ENCODE measurements around the gene SYMPK. TPM values are rescaled to one million over a fixed set of nuclear protein-coding genes. Genes with fewer than 3 reads are reported as not detected.

The SYMPK gene
- total RNA-seq, 2 experiments from 2014 or later = 97.3 to 98.3 TPM

DNA sequence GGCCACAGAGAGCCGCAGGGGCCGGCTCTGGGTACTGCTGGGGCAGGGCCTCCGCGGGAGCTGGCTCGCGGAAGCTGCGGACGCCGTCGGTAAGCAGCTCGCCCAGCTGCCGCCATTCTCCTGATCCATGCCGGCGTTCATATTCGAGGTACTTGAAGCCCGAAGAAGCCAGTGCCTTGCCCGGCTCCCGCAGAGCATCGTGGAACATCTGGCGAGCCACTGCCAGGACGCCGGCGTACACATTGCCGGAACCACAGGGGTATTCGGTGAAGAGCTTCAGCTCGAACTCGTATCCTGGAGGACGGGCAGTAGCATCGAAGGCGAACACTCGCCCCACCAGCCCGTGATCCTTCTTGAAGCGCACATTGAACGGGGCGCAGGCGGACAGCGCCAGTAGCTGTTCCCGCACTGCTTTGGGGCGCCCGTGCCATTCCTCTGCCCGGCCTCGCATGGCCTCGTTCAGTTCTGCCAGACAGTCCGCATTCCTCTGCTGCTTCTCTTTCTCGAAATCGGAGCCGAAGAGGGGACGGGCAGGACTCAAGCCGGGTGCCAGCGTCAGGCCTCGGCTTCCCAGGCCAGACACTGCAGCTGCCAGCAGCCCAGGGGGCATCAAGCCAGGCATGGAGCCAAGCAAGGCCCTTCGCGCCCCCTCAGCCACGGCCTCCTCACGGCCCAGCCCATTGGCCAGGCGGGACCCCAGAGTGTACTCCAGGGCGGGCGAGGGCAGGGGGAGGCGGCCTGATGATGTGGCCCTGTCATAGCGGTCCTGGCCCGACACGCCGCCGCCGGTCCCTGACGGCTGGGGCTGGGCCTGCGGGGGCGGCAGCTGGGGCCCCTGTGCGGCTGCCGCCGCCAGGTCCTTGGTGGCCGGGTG, 22.0 kb upstream of the SYMPK start:
- Mint-ChIP-seq H3K27ac (no peak overlapping the region), H3K4me1 (ENCODE audit: low read depth) (peaks cover 35% of the 10 kb centered on the region), H3K27me3 (ENCODE audit: low read depth) (peaks cover 4% of the 10 kb centered on the region), H3K4me3 (peak overlapping the region; percentile 62), H3K36me3 (ENCODE audit: low read depth) (no peaks in the 10 kb centered on the region), H3K9me3 (ENCODE audit: insufficient read depth) (no peaks in the 10 kb centered on the region)
- DNase-seq = no peak
- ChIA-PET POLR2A (no interaction called here), CTCF (interaction anchor here (0.8 to 3.8 kb wide), 6 partner anchors 17 to 193 kb away, joined by 3 to 29 read pairs (median 11); partner anchors contain the start of genes FOXA3, MYPOP, QPCTL and SIX5)
- ATAC-seq = no peak

DNA sequence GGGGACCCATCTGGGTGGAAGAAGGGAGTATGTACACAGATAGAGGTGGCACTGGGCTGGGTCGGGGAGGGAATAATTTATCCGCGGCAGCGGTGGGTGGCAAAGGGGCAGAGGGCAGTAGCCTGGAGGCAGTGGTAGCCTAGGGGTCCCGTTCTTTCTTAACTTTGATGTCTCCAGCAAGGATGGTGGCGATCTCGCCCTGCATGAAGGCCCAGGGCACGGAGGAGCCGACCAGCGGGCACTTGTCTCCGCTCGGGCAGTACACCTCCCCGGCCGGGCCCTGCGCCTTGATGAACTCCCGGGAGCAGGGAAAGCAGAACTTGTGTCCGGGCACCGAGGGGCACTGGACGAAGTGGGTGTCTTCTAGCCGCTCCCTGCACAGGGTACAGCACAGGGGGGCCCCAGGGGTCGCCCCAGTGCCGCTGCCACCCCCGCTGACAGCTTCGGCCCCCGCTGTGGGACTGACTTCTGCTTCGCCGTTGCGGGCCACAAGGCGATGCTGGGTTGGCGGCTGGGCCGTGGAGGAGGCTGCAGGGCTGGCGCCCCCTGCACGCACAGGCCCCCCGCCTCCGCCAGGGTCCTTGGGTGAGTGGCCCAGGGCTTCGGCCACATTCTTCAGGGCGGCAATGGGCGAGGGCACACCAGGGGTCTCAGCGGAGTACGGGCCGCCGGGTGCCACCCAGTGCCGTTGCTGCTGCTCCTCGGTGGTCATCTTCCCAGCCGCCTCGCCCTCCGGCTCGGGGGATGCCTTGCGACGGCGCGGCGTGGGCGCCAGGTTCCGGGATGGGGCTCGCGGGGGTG, 21.1 kb upstream of the SYMPK start:
- no peaks in the 10 kb centered on the region for H3K36me3 Mint-ChIP-seq (ENCODE audit: low read depth)
- ATAC-seq = no peak
- peaks cover 35% of the 10 kb centered on the region for H3K4me1 Mint-ChIP-seq (ENCODE audit: low read depth)
- peak overlapping the region; percentile 3 for H3K4me3 Mint-ChIP-seq
- H3K27me3 Mint-ChIP-seq (ENCODE audit: low read depth) = peaks cover 5% of the 10 kb centered on the region
- no peaks in the 10 kb centered on the region for H3K9me3 Mint-ChIP-seq (ENCODE audit: insufficient read depth)
- no peak for DNase-seq
- ChIA-PET CTCF (interaction anchor here (0.6 to 3.8 kb wide), 8 partner anchors 18 to 129 kb away, joined by 3 to 29 read pairs (median 7); partner anchors contain the start of genes FOXA3, MYPOP and SYMPK), POLR2A (no interaction called here)
- no peak overlapping the region for H3K27ac Mint-ChIP-seq

DNA sequence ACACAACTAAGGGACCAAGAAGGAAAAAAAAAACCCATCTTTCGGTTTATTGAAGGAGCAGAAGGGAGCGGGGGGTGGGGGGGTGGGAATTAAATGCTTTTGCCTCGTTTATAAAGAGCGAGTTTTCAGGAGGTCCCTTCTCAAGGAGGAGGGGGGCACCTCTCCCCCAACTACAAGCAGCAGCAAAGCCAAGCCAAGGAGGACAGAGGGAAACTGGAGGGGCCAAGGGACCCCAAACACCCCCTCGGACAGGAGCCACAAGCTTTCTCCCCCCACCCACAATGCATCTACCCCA, 20.6 kb upstream of the SYMPK start:
- Mint-ChIP-seq H3K27ac (no peak overlapping the region), H3K9me3 (ENCODE audit: insufficient read depth) (no peaks in the 10 kb centered on the region), H3K4me3 (peak overlapping the region; percentile 42), H3K4me1 (ENCODE audit: low read depth) (peaks cover 35% of the 10 kb centered on the region), H3K36me3 (ENCODE audit: low read depth) (no peaks in the 10 kb centered on the region), H3K27me3 (ENCODE audit: low read depth) (peaks cover 7% of the 10 kb centered on the region)
- no peak for DNase-seq
- CTCF ChIA-PET = interaction anchor here (0.6 to 2.7 kb wide), 6 partner anchors 8 to 128 kb away, joined by 3 to 16 read pairs (median 4); partner anchors contain the start of genes MYPOP and SYMPK
- POLR2A ChIA-PET = no interaction called here
- ATAC-seq = no peak

DNA sequence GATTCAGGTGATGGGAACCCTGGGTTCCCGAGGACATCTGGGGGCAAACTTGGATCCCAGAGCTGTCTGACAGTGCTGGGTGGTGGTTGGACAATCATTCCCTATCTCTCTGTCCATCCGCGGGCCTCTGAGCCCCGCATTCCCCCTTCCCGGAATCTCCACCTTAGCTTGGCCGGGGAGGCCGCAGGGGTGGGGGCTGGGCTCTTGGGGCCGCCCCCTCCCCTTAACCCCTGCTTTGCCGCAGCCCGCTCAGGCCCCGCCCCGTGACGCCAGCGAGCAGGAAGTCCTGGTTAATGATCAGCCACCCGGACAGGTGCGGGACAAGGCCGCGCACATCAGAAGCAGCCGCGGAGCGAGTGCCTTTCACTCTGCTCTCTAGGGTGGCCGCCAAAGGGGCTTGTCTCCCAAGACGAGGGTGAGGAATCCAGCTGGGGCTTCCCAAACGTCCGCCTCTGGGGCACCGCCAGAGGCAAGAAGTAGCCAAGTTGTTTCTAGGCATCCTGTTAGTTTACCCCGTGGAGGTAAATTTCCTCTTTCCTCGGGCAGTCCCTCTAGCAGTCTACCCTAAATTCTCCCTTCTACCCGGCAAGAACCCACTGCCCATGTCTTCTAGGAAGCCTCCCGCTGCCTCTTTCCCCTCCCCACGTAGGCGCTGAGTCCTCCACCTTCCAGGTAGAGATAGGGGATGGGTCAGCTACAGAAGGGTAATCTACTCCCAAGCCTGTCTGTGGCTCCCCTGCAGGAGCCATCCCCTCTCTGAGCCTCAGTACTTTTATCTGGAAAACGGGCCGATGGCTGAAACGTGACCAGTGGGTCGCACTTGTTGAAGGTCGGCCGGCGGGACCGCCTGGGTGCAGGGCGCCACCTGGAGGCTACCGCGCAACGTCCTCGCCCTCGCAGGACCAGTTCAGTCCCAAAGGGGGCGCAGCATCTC, 20.0 kb upstream of the SYMPK start:
- DNase-seq (peak; percentile 90), ATAC-seq (no peak)
- Mint-ChIP-seq H3K9me3 (ENCODE audit: insufficient read depth) (no peaks in the 10 kb centered on the region), H3K4me3 (peak overlapping the region; percentile 42), H3K4me1 (ENCODE audit: low read depth) (peaks cover 35% of the 10 kb centered on the region), H3K27me3 (ENCODE audit: low read depth) (peaks cover 9% of the 10 kb centered on the region), H3K36me3 (ENCODE audit: low read depth) (no peaks in the 10 kb centered on the region), H3K27ac (peak overlapping the region; percentile 22)
- CTCF ChIA-PET = interaction anchor here (0.7 to 2.7 kb wide), 12 partner anchors 9 to 382 kb away, joined by 3 to 29 read pairs (median 4); partner anchors contain the start of genes FOXA3, MYPOP, SIX5 and SYMPK
- POLR2A ChIA-PET = interaction anchor here (0.6 kb wide), 1 partner anchor 906 kb away, joined by 3 read pairs; the partner anchor contains the start of gene SLC1A5

DNA sequence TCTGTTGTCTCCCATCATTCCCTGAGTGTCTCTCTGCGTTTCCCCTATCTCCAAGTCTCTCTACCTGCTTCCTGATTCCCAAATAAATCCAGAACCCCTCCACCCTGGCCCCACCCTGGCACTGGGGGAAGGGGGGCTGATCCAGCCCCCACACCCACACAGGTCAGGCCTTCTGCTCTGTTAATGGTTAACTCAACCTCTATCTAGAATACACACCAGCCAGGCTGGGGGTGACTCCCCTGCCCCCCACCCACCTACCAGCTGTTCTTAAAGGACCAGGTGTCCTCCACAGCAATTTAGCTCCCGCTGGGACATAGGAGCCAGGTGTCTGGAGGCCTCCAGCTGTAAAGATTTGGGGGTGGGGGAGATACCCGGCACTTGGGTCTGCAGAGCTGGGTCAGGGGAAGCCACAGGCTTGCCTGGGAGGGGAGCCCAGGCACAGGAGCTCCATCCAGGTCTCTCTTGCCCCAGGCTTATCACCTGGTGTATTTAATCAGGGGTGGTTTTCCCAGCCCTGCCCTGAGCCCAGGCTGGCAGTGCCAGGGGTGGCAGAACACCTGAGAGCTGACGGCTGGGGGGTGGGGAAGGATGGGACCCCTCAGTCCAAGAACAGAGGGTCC, 19.1 kb upstream of the SYMPK start:
- DNase-seq = no peak
- ChIA-PET CTCF (interaction anchor here (0.7 to 2.7 kb wide), 11 partner anchors 9 to 383 kb away, joined by 3 to 29 read pairs (median 4); partner anchors contain the start of genes FOXA3, MYPOP, SIX5 and SYMPK), POLR2A (interaction anchor here (0.6 kb wide), 1 partner anchor 907 kb away, joined by 3 read pairs; the partner anchor contains the start of gene SLC1A5)
- H3K4me3 Mint-ChIP-seq = no peak overlapping the region
- no peaks in the 10 kb centered on the region for H3K9me3 Mint-ChIP-seq (ENCODE audit: insufficient read depth)
- H3K36me3 Mint-ChIP-seq (ENCODE audit: low read depth) = no peaks in the 10 kb centered on the region
- no peak for ATAC-seq
- no peak overlapping the region for H3K27ac Mint-ChIP-seq
- H3K27me3 Mint-ChIP-seq (ENCODE audit: low read depth) = peaks cover 15% of the 10 kb centered on the region
- H3K4me1 Mint-ChIP-seq (ENCODE audit: low read depth) = peaks cover 37% of the 10 kb centered on the region

DNA sequence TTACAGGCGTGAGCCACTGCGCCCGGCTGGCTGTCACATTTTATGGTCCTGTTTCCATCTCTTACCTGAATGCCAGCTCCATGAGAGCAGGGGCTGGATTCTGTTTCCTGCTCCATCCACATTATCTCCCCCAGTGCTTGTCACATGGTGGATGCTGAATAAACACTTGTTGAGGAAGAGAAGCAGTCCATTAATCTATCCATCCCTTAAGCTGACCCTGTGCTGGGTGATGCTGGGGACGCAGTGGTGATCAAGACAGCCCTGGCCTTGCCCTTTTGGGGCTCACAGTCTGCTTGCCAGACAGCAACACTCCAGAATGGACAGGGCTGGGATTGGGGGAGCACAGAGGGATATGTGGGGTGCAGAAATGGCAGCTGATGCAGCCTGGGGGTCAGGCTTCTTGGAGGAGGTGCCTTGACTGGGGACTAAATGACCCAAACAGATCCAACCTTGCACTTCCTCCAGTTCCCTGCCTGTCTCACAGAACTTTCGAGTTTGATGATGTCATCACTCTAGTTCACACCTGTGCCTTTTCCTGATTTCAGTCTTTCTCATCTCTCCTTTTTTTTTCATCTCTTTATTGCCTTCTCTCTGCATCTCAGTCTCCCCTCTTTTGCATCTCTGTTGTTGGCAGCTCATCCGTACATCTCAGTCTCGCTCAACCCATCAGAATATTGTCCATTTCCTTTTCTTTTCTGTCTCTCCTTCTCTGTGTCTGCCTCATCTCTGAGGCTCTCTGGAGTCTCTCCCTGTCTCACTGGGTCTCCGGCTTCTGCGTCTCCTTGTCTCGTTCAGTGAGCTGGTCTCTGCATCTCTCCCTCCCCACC, 18.3 kb upstream of the SYMPK start:
- no peaks in the 10 kb centered on the region for H3K9me3 Mint-ChIP-seq (ENCODE audit: insufficient read depth)
- H3K27me3 Mint-ChIP-seq (ENCODE audit: low read depth) = peaks cover 17% of the 10 kb centered on the region
- POLR2A ChIA-PET = no interaction called here
- no peak overlapping the region for H3K4me3 Mint-ChIP-seq
- H3K4me1 Mint-ChIP-seq (ENCODE audit: low read depth) = peaks cover 36% of the 10 kb centered on the region
- CTCF ChIA-PET = interaction anchor here (1.0 to 3.0 kb wide), 11 partner anchors 15 to 146 kb away, joined by 3 to 29 read pairs (median 8); partner anchors contain the start of genes FOXA3, SIX5 and SYMPK
- DNase-seq = no peak
- no peak for ATAC-seq
- no peaks in the 10 kb centered on the region for H3K36me3 Mint-ChIP-seq (ENCODE audit: low read depth)
- no peak overlapping the region for H3K27ac Mint-ChIP-seq

DNA sequence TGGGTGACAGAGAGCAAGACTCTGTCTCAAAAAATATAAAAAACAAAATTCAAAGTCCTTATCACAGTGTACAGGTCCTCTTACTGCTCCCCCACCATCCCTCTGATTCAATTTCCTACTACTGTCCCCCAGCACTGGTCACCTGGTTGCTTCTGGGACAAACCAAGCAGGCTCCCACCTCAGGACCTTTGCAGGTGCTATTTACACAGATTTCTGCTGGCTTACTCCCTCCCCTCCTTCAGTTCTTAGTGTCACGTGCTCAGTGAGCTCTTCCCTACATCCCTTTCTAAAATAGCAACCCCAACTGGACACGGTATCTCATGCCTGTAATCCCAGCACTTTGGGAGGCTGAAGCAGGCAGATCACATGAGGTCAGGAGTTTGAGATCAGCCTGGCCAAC, 17.0 kb upstream of the SYMPK start:
- CTCF ChIA-PET = interaction anchor here (0.6 to 3.0 kb wide), 5 partner anchors 14 to 110 kb away, joined by 3 to 13 read pairs (median 8); partner anchors contain the start of genes FOXA3, RSPH6A, SIX5 and SYMPK
- H3K4me1 Mint-ChIP-seq (ENCODE audit: low read depth) = peaks cover 35% of the 10 kb centered on the region
- no peak overlapping the region for H3K27ac Mint-ChIP-seq
- H3K4me3 Mint-ChIP-seq = no peak overlapping the region
- no peak for DNase-seq
- no peaks in the 10 kb centered on the region for H3K9me3 Mint-ChIP-seq (ENCODE audit: insufficient read depth)
- POLR2A ChIA-PET = no interaction called here
- no peak for ATAC-seq
- no peaks in the 10 kb centered on the region for H3K36me3 Mint-ChIP-seq (ENCODE audit: low read depth)
- H3K27me3 Mint-ChIP-seq (ENCODE audit: low read depth) = peaks cover 27% of the 10 kb centered on the region

DNA sequence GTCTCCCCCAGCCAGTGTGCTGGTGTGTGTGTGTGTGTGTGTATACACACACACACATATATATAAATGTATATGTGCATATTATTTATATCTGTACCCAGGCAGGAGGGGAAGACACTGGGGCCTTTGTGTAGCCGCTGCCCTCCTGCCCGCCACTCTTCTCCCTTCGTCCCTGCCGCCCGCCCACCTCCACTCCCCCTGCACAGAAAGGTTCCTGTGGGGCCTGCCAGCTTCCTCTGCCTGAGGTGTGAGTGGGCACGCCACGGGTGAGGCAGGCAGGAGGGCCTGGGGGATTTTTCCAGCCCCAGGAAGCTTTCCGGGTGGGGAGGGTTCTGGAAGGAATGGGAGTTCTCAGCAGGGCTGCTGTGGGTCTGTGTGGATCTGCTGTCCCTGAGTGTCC, 16.1 kb upstream of the SYMPK start:
- H3K4me3 Mint-ChIP-seq = no peak overlapping the region
- H3K4me1 Mint-ChIP-seq (ENCODE audit: low read depth) = peaks cover 31% of the 10 kb centered on the region
- ChIA-PET POLR2A (interaction anchor here (0.7 kb wide), 1 partner anchor 166 kb away, joined by 3 read pairs; no protein-coding TSS in a partner anchor), CTCF (interaction anchor here (2.4 to 3.0 kb wide), 3 partner anchors 15 to 109 kb away, joined by 8 to 13 read pairs (median 8); partner anchors contain the start of genes FOXA3, SIX5 and SYMPK)
- no peak overlapping the region for H3K27ac Mint-ChIP-seq
- DNase-seq (no peak), ATAC-seq (no peak)
- H3K36me3 Mint-ChIP-seq (ENCODE audit: low read depth) = no peaks in the 10 kb centered on the region
- H3K27me3 Mint-ChIP-seq (ENCODE audit: low read depth) = peaks cover 30% of the 10 kb centered on the region
- no peaks in the 10 kb centered on the region for H3K9me3 Mint-ChIP-seq (ENCODE audit: insufficient read depth)

DNA sequence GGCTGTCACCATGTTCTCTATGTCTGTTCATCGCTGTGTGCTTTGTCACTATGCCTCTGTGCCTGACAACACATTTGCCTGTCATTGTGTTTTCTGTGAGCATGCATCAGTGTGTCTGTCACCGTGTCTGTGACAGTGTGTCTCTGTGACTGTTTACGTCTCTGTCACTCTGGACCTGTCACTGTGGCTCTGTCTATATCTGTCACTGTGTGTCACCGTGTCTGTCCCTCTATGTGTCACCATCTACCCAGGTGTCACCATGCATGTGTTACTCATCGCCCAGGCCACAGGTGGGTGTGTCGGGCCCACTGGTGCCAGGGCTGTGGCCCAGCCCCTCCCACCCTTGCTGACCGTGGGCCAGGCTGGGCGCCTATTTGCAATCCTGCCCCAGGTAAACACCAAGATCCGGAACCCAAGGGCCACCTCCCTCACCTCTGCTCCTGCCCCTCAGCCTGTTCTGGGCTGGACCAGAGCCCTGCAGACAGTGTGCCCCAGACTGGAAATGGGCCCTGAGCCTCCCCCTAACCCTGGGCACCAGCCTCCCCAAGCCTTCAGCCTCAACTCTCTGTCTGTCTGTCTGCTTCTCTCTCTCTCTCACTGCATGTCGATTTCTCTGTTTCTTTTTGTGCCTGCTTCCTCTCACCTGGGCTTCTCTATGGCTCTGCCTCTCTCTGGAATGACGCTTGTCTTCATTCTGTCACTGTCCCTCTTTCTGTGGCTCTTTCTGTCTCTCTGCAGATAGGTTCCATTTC, 15.3 kb upstream of the SYMPK start:
- POLR2A ChIA-PET = interaction anchor here (0.7 kb wide), 1 partner anchor 167 kb away, joined by 3 read pairs; no protein-coding TSS in a partner anchor
- H3K27me3 Mint-ChIP-seq (ENCODE audit: low read depth) = peaks cover 34% of the 10 kb centered on the region
- DNase-seq = no peak
- no peaks in the 10 kb centered on the region for H3K9me3 Mint-ChIP-seq (ENCODE audit: insufficient read depth)
- no peaks in the 10 kb centered on the region for H3K36me3 Mint-ChIP-seq (ENCODE audit: low read depth)
- CTCF ChIA-PET = interaction anchor here (2.4 to 3.0 kb wide), 3 partner anchors 14 to 108 kb away, joined by 8 to 13 read pairs (median 8); partner anchors contain the start of genes FOXA3, SIX5 and SYMPK
- H3K4me1 Mint-ChIP-seq (ENCODE audit: low read depth) = peaks cover 25% of the 10 kb centered on the region
- ATAC-seq = no peak
- no peak overlapping the region for H3K4me3 Mint-ChIP-seq
- no peak overlapping the region for H3K27ac Mint-ChIP-seq
